Central memory CD8-positive, alpha-beta T cell (primary cell): ENCODE results near the gene NEURL1.

Experiments
- ATAC-seq: fragments of 150-1000 bp; cut with Tn5 transposase; replicated peaks from 2 replicates; pipeline ENCODE4 v1.10.0; 2022; ENCODE audit warnings: mild to moderate bottlenecking, moderate FRiP score, moderate number of reproducible peaks; ENCODE audit not compliant: poor library complexity, severe bottlenecking; ENCODE audit errors: extremely low read depth
- DNase-seq, 2 donors: peaks; one replicate each; pipeline ENCODE4 v3.0.0; 2021; ENCODE audit warnings: low spot score in 2 of 2
- H3K27ac Mint-ChIP-seq: one replicate; pipeline ENCODE4 v1.8.0; 2022; ENCODE audit warnings: low read depth, mild to moderate bottlenecking, moderate library complexity, mixed read lengths
- H3K27me3 Mint-ChIP-seq: one replicate; pipeline ENCODE4 v1.8.0; 2022; ENCODE audit warnings: mixed read lengths
- H3K36me3 Mint-ChIP-seq: one replicate; pipeline ENCODE4 v1.8.0; 2022; ENCODE audit warnings: mild to moderate bottlenecking, moderate library complexity, mixed read lengths; ENCODE audit not compliant: insufficient read depth
- H3K4me1 Mint-ChIP-seq: one replicate; pipeline ENCODE4 v1.8.0; 2022; ENCODE audit warnings: mixed read lengths
- H3K4me3 Mint-ChIP-seq: one replicate; pipeline ENCODE4 v1.8.0; 2022; ENCODE audit warnings: mild to moderate bottlenecking, moderate library complexity, mixed read lengths
- H3K9me3 Mint-ChIP-seq: one replicate; pipeline ENCODE4 v1.8.0; 2022; ENCODE audit warnings: mixed read lengths

Gene NEURL1

DNA sequence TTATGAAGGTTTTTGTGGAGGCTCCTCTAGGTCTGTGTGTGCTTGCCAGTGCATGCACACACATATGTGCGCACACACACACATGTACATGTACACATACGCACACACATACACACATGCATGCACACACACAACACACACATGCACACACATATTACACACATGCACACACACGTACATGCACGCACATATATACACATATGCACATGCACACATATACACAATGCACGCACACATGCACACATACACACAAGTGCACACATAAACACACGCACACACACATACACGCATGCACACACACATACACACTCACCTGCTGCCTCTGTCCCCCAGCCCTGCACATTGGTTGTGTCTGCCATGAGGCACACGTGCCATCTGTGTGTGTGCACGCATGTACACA is 66.3 kb downstream of the NEURL1 start:
- no peak for ATAC-seq
- Mint-ChIP-seq H3K27me3 (peaks cover 39% of the 10 kb centered on the region), H3K27ac (no peak overlapping the region), H3K4me3 (no peak overlapping the region), H3K4me1 (peaks cover 4% of the 10 kb centered on the region), H3K9me3 (no peaks in the 10 kb centered on the region), H3K36me3 (no peaks in the 10 kb centered on the region)
- DNase-seq: no peak

DNA sequence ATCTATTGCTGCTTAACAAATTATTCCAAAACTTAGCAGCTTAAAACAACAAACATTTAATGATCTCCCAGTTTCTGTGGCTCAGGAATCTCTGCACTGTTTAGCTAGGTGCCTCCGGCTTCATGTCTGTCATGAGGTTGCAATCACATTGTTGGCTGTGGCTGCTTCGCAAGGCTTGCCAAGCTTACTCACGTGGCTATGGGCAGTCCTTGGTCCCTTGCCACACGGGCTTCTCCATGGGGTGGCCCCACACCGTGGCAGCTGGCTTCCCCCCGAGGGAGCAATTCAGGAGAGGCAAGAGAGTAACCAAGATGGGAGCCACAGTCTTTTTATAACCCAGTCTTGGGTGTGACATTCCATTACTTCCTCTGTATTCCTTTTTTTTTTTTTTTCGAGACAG is 67.4 kb downstream of the NEURL1 start:
- Mint-ChIP-seq H3K4me1 (peaks cover 4% of the 10 kb centered on the region), H3K27ac (no peak overlapping the region), H3K36me3 (no peaks in the 10 kb centered on the region), H3K4me3 (no peak overlapping the region), H3K27me3 (peaks cover 31% of the 10 kb centered on the region), H3K9me3 (no peaks in the 10 kb centered on the region)
- DNase-seq (no peak), ATAC-seq (no peak)

DNA sequence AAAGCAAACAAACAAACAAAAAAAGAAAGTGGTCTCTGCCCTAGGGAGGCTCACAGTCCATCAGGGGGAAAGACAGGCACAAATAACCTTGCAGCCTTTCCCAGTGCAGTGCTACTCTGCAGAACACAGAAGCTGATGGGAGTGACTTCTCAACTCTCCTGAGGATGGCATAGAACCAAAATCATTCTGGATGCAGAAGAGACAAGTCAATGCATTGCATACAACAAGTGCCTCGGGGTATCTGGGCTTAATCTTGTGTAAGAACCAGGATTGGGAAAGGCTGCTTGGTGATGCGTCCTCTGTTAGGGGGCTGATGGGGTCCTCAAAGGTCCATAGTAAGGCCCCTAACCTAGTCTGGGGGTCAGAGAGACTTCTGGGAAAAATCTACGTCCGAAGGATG is 68.9 kb downstream of the NEURL1 start:
- no peaks in the 10 kb centered on the region for H3K36me3 Mint-ChIP-seq
- ATAC-seq: no peak
- no peak for DNase-seq
- no peak overlapping the region for H3K4me3 Mint-ChIP-seq
- no peak overlapping the region for H3K27ac Mint-ChIP-seq
- no peaks in the 10 kb centered on the region for H3K9me3 Mint-ChIP-seq
- H3K27me3 Mint-ChIP-seq: peaks cover 16% of the 10 kb centered on the region
- peaks cover 4% of the 10 kb centered on the region for H3K4me1 Mint-ChIP-seq

DNA sequence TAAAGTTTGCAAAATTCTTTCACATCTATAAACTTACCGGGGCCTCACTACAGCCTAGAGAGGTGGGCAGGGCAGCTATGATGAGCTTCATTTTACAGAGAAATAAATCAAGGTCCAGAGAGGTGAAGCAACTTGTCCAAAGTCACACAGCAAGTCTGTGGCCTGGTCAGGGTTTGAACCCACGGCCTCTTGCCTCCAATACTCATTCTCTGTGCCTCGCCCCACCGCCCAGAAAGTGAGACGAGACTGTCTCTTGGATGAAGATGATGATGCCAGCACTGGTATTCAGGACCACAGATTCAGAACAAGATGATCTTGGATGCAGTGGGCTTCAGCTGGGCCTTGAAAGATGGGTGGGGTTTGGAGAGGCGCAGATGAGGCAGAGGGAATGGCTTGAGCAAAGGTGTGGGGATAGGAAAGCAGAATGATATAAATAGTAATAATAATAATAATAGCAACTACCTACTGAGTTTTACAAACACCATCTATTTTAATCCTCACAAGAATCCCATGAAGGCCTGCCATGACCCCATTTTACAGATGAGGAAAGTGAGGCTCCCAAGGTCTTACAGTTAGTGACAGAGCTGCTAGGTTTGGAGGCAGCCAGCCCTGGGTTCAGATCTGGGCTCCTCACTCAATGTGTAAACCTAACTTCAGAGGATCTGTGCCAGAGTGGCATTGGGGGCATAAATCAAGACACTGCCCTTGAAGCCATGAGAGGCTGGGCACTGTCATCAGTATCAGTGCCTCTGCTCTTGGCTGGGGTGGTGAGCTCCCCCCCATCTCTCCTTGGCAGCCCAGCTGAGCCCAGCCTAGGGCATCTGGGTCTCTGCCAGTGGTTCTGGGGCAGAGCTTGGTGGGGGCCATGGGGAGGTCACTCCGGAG is 70.0 kb downstream of the NEURL1 start:
- no peak for ATAC-seq
- H3K4me1 Mint-ChIP-seq: no peaks in the 10 kb centered on the region
- no peak overlapping the region for H3K4me3 Mint-ChIP-seq
- H3K36me3 Mint-ChIP-seq: no peaks in the 10 kb centered on the region
- H3K27ac Mint-ChIP-seq: no peak overlapping the region
- DNase-seq: no peak
- peaks cover 9% of the 10 kb centered on the region for H3K27me3 Mint-ChIP-seq
- H3K9me3 Mint-ChIP-seq: no peaks in the 10 kb centered on the region

DNA sequence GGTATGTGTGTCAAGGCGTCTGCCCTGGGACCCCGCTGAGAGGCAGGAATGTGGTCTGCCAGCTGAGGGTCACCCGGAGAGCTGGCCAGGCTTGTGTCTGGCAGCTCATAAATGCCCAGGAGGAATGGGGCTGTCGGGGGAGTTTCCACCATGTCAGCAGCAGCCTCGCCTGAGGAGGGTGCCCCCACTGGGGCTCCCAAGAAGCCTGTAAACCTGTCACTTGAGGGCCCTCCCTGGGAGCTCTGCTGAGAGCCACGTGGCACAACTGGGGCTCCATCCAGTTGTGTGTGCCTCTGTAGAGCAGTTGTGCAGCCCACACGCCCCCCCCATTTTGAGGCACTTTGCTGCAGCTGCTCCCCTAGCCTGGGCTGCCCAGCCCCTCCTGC is 70.6 kb downstream of the NEURL1 start:
- ATAC-seq (no peak), DNase-seq (no peak)
- Mint-ChIP-seq H3K9me3 (no peaks in the 10 kb centered on the region), H3K27ac (no peak overlapping the region), H3K27me3 (peaks cover 10% of the 10 kb centered on the region), H3K36me3 (no peaks in the 10 kb centered on the region), H3K4me3 (no peak overlapping the region), H3K4me1 (no peaks in the 10 kb centered on the region)

DNA sequence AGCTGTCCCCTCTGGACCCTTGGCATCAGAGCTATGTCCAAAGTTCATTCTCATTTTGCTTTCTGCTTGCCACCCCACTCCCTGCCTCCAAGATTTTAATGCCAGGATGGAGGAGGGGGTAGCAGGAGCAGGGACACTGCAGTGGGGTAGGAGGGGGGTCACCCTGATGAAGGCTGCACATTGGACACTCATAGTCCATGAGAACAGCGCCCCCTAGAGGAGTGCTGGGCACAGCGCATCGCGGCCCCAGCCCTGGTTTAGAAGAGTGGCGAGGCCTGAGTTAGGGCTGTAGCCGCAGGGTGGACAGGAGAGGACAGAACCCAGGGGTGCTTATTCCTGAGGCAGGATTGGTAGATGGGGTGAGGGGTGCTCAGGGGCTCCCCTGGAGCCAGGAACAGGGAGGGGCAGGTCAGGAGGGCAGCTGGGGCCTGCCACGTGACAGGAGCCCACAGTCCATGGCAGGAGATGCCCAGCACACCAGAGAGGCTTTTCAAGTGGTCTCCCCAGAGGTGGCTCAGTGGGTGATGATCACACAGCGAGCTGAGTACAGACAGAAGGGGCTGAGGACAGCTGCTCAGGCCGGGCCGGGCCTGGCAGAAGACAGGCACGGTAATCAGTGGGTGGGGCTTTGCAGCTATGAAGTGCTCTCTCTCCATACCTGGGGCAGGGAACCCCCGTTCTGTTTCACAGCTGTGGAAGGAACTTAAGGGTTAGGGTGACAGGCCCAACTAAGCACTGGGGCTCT is 71.4 kb downstream of the NEURL1 start:
- peaks cover 19% of the 10 kb centered on the region for H3K27me3 Mint-ChIP-seq
- no peak overlapping the region for H3K27ac Mint-ChIP-seq
- no peaks in the 10 kb centered on the region for H3K4me1 Mint-ChIP-seq
- DNase-seq: no peak
- no peak overlapping the region for H3K4me3 Mint-ChIP-seq
- no peaks in the 10 kb centered on the region for H3K36me3 Mint-ChIP-seq
- no peak for ATAC-seq
- H3K9me3 Mint-ChIP-seq: no peaks in the 10 kb centered on the region

DNA sequence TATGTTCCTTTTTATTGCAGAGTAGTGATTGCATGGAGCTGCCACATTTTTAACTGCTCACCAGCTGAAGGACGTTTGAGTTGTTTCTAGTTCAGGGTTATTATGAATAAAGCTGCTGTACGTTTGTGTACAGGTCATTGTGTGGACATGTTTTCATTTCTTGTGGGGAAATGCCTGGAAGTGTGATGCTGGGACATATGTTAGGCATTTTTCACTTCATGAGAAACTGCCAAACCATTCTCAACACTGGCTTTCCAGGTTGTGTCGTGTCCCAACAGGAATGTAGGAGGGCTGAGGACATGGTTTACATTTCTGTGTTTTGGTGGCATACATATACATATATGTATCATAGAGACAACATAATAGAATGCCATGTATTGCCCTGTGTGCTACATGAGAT is 73.0 kb downstream of the NEURL1 start:
- DNase-seq (no peak), ATAC-seq (no peak)
- Mint-ChIP-seq H3K27ac (no peak overlapping the region), H3K4me3 (no peak overlapping the region), H3K27me3 (peaks cover 31% of the 10 kb centered on the region), H3K4me1 (no peaks in the 10 kb centered on the region), H3K9me3 (no peaks in the 10 kb centered on the region), H3K36me3 (peaks cover 1% of the 10 kb centered on the region)

DNA sequence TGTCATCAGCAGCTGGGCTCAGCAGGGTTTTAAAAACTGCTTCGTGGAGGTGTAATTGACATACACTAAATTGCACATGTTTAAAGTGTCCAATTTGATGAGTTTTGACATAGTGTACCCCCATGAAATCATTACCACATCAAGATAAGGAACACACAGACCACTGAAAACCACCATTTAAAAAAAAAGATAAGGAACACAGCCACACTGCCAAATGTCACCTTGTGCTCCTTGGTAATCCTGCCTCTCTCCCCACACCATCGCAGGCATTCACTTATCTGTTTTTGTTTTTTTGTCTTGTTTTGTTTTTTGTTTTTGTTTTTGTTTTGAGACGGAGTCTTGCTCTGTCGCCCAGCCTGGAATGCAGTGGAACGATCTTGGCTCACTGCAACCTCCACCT is 75.0 kb downstream of the NEURL1 start:
- no peak overlapping the region for H3K4me3 Mint-ChIP-seq
- H3K36me3 Mint-ChIP-seq: peaks cover 1% of the 10 kb centered on the region
- DNase-seq (no peak), ATAC-seq (no peak)
- no peaks in the 10 kb centered on the region for H3K4me1 Mint-ChIP-seq
- peaks cover 38% of the 10 kb centered on the region for H3K27me3 Mint-ChIP-seq
- H3K9me3 Mint-ChIP-seq: no peaks in the 10 kb centered on the region
- no peak overlapping the region for H3K27ac Mint-ChIP-seq

DNA sequence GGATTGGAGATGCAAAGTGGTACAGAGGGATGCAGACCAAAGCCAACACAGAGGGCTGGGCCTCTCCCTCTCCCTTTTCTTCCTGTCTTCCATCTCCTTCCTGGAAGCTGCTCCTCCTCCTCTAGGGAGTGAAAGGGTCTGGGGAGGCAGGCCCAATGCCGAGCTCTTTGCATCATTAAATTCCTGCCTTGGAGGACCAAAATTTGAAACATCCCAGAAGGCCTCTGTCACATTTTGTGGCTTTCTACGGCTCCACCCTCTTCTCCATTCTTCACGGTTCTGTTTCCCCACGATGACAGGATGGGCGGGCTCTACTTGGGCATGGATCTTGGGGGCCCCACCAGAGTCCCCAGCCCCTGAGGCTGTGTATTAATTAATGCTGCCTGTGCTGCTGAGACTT is 76.4 kb downstream of the NEURL1 start:
- no peak for ATAC-seq
- H3K4me3 Mint-ChIP-seq: no peak overlapping the region
- peaks cover 45% of the 10 kb centered on the region for H3K27me3 Mint-ChIP-seq
- H3K36me3 Mint-ChIP-seq: peaks cover 1% of the 10 kb centered on the region
- H3K27ac Mint-ChIP-seq: no peak overlapping the region
- no peak for DNase-seq
- no peaks in the 10 kb centered on the region for H3K9me3 Mint-ChIP-seq
- no peaks in the 10 kb centered on the region for H3K4me1 Mint-ChIP-seq

DNA sequence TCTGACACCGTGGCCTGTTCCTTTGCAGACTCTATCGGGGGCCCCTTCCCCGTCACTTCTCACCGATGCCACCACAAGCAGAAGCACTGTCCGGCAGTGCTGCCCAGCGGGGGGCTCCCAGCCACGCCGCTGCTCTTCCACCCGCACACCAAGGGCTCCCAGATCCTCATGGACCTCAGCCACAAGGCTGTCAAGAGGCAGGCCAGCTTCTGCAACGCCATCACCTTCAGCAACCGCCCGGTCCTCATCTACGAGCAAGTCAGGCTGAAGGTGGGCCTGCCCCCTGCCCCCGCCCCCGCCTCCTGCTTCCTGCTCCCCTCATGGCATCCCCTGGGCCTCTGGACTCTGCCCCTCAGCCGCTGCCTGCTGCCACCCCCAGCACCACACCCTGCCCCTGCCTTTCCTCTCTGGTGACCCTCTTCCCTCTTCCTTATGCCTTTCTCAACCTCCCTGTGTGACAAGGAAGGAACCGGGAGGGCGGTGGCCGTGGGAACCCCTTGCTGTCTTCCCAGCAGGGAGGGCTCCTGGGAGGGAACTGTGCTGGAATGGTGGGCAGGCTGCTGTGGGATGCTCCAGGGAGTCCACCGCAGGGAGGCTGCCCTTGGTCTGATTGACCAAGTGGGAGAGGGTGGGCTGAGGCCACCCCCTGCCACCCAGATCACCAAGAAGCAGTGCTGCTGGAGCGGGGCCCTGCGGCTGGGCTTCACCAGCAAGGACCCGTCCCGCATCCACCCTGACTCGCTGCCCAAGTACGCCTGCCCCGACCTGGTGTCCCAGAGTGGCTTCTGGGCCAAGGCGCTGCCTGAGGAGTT is 77.5 kb downstream of the NEURL1 start:
- no peaks in the 10 kb centered on the region for H3K4me1 Mint-ChIP-seq
- ATAC-seq (no peak), DNase-seq (no peak)
- no peaks in the 10 kb centered on the region for H3K9me3 Mint-ChIP-seq
- peaks cover 45% of the 10 kb centered on the region for H3K27me3 Mint-ChIP-seq
- no peak overlapping the region for H3K27ac Mint-ChIP-seq
- H3K36me3 Mint-ChIP-seq: peaks cover 1% of the 10 kb centered on the region
- no peak overlapping the region for H3K4me3 Mint-ChIP-seq

DNA sequence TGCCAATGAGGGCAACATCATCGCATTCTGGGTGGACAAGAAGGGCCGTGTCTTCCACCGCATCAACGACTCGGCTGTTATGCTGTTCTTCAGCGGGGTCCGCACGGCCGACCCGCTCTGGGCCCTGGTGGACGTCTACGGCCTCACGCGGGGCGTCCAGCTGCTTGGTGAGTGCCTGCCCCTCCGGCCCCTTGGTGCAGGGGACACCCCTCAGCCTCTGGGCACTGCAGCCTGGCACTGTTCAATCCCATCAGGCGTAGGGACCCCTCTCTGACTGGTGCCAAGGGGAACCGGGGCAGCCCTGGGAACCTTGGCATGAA is 78.1 kb downstream of the NEURL1 start:
- ATAC-seq (no peak), DNase-seq (no peak)
- H3K4me3 Mint-ChIP-seq: no peak overlapping the region
- peaks cover 1% of the 10 kb centered on the region for H3K36me3 Mint-ChIP-seq
- H3K4me1 Mint-ChIP-seq: no peaks in the 10 kb centered on the region
- peaks cover 45% of the 10 kb centered on the region for H3K27me3 Mint-ChIP-seq
- H3K27ac Mint-ChIP-seq: no peak overlapping the region
- no peaks in the 10 kb centered on the region for H3K9me3 Mint-ChIP-seq

DNA sequence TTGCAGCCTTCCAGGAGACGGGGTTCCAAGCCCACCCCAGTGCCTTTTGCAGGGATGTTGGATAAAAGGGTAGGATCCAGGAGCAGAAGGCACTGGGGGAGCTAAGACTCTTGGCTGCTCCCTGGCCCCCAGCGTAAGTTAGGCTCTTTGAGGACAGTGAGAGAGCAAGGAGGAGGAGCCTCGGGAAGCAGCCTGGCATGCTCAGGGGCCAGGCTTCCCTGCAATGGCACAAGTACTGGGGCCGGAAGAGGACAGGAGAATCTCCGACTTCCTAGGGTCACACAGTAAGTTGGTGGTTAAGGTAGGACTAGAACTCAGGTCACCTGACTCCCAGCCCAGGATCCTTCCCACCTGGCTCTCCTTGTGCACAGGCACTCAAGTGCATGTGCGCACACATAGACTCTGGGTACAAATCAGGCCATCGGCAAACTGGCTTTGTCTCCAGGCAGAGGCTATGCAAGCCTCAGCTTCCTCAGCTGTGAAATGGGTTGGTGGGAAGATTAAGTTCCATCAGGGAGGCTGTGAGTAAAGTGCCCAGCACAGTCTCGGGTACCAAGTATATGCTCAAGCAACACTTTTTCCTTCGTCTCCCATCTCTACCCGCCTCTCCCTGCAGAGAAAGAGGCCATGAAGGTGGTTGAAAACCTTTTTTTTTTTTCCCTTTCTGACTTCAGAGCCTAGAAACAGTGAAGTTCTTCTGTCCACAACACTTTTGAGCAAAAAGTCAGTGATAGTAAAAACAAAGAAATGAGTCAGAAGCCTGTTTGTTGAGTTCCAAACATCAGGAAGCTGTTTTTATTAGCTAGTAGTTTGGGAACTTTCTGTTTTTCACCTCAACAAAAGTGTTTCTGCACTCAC is 79.1 kb downstream of the NEURL1 start:
- no peak overlapping the region for H3K4me3 Mint-ChIP-seq
- ATAC-seq (no peak), DNase-seq (no peak)
- H3K36me3 Mint-ChIP-seq: peaks cover 1% of the 10 kb centered on the region
- H3K27me3 Mint-ChIP-seq: peaks cover 45% of the 10 kb centered on the region
- H3K4me1 Mint-ChIP-seq: no peaks in the 10 kb centered on the region
- no peak overlapping the region for H3K27ac Mint-ChIP-seq
- no peaks in the 10 kb centered on the region for H3K9me3 Mint-ChIP-seq
